Tibial nerve (tissue), 4 donors: Measurements from ENCODE around the gene CST4.
"Not testable (repeated sequence)": the region's sequence is repeated elsewhere in the genome, so short reads cannot be mapped to it uniquely, and the experiment has no call there.

Experiments
- CTCF ChIP-seq, 5 experiments: fragments of 200-600 bp in 3 of 5; fragments of 450-650 bp in 2 of 5; sonication (generic) in 3 of 5; IDR thresholded peaks; one replicate each; pipeline ENCODE4 v1.5.1; 2016 to 2019; ENCODE audit warnings: antibody characterized with exemption in 5 of 5, mild to moderate bottlenecking in 3 of 5, moderate library complexity in 2 of 5
- EP300 ChIP-seq, 2 donors: sonication (generic); formaldehyde crosslinking; IDR thresholded peaks; one replicate each; pipeline ENCODE4 v1.6.1; 2017; ENCODE audit warnings: antibody characterized with exemption in 2 of 2, mild to moderate bottlenecking in 1 of 2
- POLR2A ChIP-seq, 2 donors: fragments of 450-650 bp; IDR thresholded peaks; one replicate each; pipeline ENCODE4 v1.6.1; 2017; ENCODE audit warnings: antibody characterized with exemption in 2 of 2, mild to moderate bottlenecking in 2 of 2, moderate library complexity in 2 of 2

DNA sequence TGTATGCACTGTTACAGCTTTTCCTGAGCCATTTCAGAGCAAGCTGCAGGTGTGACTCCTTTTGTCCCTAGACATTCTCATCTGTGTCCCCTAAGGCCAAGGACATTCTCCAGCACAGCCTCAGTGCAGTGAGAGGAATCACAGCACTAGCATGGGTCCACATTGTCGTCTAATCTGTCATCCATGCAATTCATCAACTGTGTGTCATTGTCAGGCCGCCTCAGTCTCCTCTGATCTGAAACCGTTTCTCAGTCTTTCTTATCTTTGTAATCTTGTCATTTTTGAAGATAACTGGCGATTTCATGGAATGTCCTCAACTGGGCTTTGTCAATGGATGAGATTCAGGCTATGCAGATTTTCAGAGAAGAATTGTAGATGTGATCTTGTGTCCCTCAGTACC is 24.8 kb downstream of the CST4 start:
- TF ChIP-seq CTCF, POLR2A, EP300 (IDR thresholded peaks at IDR 0.05): not testable (repeated sequence)
